DMS114 treated with DMSO at 0.1 percent for 48 hours (cell line): Measurements from ENCODE around the gene ADARB2.

Experiments
- DNase-seq: peaks from one replicate; lab custom pipeline; 2025; ENCODE audit not compliant: unreplicated experiment; lab: John Stamatoyannopoulos, UW

Gene ADARB2

GRCh38 chr10:1664333-1664964, 72.9 kb downstream of the ADARB2 start:
- DNase-seq = no peak

GRCh38 chr10:1663226-1663625, 74.1 kb downstream of the ADARB2 start:
- DNase-seq = no peak

GRCh38 chr10:1662438-1663025, 74.8 kb downstream of the ADARB2 start:
- no peak for DNase-seq

- DNase-seq = no peak
These were observed 75.4 kb downstream of the ADARB2 start for GRCh38 chr10:1661859-1662437.

GRCh38 chr10:1661416-1661815, 75.9 kb downstream of the ADARB2 start:
- DNase-seq = no peak

- no peak for DNase-seq
These were observed 76.5 kb downstream of the ADARB2 start for GRCh38 chr10:1660815-1661214.

GRCh38 chr10:1660386-1660785, 76.9 kb downstream of the ADARB2 start:
- DNase-seq = no peak

GRCh38 chr10:1659221-1659791, 78.0 kb downstream of the ADARB2 start:
- no peak for DNase-seq

GRCh38 chr10:1658658-1659057, 78.7 kb downstream of the ADARB2 start:
- DNase-seq = no peak

- no peak for DNase-seq
These were observed 79.8 kb downstream of the ADARB2 start for GRCh38 chr10:1657479-1657878.

GRCh38 chr10:1655367-1655766, 82.0 kb downstream of the ADARB2 start:
- no peak for DNase-seq

GRCh38 chr10:1654811-1655356, 82.4 kb downstream of the ADARB2 start:
- no peak for DNase-seq

GRCh38 chr10:1654247-1654646, 83.1 kb downstream of the ADARB2 start:
- DNase-seq = no peak

GRCh38 chr10:1653321-1653720, 84.0 kb downstream of the ADARB2 start:
- no peak for DNase-seq

GRCh38 chr10:1652151-1652550, 85.2 kb downstream of the ADARB2 start:
- no peak for DNase-seq

- DNase-seq = no peak
These were observed 85.9 kb downstream of the ADARB2 start for GRCh38 chr10:1651270-1651966.

- DNase-seq = no peak
These were observed 86.6 kb downstream of the ADARB2 start for GRCh38 chr10:1650542-1651269.

GRCh38 chr10:1648648-1649047, 88.7 kb downstream of the ADARB2 start:
- DNase-seq = no peak

GRCh38 chr10:1646332-1646731, 91.0 kb downstream of the ADARB2 start:
- no peak for DNase-seq

GRCh38 chr10:1645896-1646295, 91.4 kb downstream of the ADARB2 start:
- no peak for DNase-seq

- no peak for DNase-seq
These were observed 93.1 kb downstream of the ADARB2 start for GRCh38 chr10:1644191-1644711.
